HG02610 (cell line): Measurements from ENCODE around the gene USE1.
"Not testable (repeated sequence)": the region's sequence is repeated elsewhere in the genome, so short reads cannot be mapped to it uniquely, and the experiment has no call there.

Experiments used
- ATAC-seq: cut with Tn5 transposase; IDR thresholded peaks from one replicate; pipeline ENCODE4 v1.9.1; 2021; ENCODE audit warnings: mild to moderate bottlenecking, moderate library complexity; ENCODE audit not compliant: unreplicated experiment

The USE1 gene, protein sequence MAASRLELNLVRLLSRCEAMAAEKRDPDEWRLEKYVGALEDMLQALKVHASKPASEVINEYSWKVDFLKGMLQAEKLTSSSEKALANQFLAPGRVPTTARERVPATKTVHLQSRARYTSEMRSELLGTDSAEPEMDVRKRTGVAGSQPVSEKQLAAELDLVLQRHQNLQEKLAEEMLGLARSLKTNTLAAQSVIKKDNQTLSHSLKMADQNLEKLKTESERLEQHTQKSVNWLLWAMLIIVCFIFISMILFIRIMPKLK

DNA sequence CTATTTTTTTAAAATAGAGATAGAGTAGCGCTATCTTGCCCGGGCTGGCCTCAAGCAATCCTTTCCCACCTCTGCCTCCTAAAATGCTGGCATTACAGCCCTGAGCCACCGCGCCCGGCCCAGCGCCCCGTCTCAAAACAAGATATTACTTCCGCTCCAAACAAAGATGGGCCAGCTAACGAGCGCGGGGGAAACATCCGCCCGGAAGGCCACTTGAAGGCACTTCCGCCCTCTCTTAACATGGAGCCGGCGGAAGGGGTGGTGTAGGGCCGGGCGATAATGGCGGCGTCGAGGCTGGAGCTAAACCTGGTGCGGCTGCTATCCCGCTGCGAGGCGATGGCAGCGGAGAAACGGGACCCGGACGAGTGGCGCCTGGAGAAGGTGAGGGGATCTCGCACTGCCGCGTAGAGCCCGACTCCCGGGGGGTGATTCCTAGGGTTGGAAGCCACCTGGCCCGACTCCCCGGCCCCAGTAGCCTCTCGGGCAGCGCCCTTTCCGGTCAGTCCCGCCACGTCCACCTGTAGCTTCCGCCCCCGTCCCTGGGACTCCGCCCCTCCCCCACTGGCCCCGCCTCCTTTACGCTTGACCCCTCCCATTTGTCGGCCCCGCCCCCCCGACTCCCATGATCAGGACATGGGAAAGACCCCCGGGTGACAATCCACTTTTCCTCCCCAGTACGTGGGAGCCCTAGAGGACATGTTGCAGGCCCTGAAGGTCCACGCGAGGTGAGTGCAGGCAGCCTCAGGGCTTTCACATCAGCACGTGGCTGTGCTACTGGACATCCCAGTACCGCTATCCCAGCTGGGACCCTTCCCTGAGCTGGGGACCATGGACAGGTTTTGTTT is at the start of gene USE1:
Gene USE1, plus strand, starts transcription at position 231 of the 845 bp plus-strand sequence. Its CDS starts 49 bp downstream, at position 280.
- peak; percentile 72 for ATAC-seq

DNA sequence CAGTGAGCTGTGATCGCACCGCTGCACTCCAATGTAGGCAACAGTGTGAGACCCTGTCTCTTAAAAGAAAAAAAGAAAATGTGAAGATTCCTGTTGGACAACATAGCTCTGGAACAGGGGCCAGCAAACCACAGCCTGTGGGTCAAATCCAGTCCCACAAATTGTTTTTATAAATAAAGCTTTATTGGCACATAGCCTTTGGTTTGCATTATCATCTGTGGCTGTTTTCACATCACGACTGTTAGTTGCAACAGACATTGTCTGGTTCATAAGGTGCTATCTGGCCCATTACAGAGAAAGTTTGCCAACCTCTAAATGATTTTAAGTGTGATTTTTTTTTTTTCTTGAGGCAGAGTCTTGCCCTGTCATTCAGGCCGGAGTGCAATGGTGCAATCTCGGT is 49.4 kb upstream of the USE1 start:
- ATAC-seq: no peak

DNA sequence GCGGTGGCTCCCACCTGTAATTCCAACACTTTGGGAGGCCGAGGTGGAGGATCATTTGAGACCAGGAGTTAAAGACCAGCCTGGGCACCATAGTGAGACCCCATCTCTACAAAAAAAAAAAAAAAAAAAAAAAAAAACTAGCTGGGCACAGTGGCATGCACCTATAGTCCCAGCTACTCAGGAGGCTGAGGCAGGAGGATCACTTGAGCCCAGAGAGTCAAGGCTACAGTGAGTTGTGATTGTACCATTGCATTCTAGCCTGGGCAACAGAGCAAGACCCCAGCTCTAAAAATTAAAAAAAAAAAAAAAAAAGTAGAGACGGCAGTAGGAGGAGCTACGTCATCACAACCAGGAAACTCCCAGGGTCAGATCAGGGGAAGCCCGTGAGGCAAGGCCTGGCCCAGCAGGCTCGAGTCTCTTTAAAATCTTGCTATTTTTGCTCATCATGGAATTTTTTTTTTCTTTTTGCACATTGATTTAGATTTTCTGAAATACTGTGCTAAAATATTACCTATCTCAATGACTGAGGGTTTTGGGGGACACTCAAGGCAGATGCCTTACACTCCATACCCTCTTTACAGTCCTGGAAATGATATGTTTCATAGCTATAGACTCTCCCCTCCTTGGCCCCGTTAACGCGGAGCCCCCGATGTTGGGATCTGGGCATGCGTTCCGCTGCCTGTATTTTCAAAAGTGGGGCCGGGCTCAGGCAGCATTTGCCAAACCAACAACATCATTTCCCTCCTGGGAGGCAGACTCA is 44.4 kb upstream of the USE1 start:
- no peak for ATAC-seq

DNA sequence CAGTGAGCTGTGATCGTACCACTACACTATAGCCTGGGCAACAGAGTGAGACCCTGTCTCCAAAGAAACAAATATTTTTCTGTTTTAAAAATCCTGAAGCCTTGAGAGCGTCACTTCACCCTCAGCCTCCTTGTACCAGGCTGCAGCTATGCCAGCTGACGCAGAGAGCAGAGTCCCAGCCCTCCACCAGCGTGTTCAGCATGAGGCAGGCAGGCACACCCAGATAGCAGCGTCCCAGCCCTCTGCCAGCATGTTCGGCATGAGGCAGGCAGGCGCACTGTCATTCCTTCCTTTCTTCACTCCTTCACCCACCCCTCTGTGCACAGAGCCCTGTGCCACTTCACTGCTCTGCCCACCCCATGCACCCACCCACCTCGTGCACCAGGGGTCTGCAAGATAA is 43.3 kb upstream of the USE1 start:
- ATAC-seq: no peak

DNA sequence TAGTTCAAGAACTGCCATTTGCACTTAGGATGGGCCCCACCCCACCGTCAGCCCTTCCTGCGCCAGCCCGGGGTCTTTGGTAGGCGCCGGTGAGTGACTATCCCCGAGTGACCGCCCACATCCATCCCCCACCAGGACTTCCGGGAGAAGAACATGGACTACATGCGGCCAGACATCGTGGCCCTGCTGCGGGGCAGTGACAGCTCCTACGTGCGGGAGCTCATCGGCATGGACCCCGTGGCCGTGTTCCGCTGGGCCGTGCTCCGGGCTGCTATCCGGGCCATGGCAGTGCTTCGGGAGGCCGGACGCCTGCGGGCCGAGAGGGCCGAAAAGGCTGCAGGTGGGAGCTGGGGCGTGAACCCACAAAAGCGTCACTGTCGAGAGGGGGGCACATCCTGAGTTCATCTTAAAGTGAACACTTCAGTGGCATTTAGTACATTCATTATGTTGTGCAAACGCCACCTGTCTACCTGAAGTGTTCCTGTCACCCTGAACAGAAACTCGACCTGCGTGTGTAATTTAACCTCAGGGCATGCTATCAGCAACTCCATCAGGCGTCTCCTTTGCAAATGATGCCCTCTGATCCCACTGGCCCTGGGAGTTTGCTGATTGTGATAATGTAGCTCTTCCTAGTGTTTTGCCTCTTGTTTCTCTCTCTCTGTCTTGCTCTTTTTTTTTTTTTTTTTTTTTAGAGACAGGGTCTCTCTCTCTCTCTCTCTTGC is 42.4 kb upstream of the USE1 start:
- ATAC-seq: no peak

DNA sequence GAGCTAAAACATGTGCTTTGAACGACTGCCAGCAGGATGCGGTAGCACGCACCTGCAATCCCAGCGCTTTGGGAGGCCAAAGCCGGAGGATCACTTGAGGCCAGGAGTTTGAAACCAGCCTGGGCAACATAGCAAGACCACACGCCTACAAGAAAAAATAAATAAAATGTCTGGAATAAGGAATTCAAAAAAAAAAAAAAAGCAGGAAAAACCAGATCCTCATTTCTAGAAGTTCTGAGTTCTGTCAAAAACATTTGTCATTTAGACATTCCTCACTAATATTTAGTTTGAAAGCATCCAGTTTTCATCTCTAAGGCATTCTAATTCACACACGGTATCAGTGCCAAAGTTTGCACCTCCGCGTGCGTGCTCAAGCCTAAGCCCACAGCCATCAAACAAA is 36.9 kb upstream of the USE1 start:
- no peak for ATAC-seq

DNA sequence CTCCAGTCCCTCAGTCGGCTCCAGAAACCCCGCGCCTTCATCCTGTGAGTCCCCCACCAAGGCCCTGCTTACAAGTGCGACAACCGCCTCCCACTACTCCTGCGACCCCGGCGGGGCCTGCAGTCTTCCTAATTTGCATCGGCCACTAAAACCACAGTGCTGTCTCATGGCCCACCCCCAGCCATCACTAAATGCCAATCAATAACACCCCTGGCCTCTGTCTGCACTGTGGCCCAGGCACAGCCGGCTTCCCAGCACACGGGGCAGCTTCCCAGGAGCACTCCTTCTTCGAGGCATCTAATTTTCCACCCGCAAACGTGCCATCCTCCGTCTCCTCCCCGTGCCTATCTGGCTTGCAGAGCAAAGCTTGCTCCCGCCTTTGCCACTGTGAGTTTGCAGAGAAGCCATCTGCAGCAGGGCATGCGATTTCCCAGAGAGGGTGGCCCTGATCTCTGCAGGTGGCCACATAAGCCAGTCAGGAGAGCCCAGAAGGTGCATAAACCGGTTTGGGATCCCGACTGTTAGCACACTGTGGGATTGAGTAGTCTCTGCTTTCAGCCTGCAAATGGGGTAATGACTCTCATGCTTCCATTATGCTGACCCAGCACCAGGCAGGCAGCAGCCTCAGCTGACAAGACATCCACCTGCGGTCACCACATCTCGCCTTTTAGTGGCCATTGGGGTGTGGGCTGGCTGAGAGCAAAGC is 34.0 kb upstream of the USE1 start:
- ATAC-seq: no peak

DNA sequence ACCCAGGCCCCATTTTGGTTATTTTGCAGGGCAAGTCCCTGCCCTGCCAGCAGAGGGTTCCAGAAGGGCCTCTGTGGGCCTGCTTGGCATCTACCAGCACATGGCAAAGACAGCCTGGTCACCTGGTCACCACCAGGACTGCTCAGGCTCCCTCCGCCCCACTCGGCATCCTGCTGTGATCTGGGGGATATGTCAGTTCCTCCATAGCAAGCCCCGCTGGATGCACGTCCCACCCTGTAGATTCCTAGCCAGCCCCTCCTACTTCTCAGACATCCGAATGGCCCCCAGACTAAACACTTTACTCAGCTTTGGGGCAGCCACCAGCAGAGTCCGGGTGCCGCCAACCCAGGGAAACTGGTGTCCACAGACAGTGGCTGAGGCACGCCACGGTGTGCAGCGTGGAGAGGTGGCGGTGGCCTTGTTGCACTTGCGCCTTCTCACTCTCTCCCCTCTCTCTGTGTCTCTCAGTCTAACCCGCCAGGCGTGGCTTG is 31.8 kb upstream of the USE1 start:
- ATAC-seq: peak; percentile 15

DNA sequence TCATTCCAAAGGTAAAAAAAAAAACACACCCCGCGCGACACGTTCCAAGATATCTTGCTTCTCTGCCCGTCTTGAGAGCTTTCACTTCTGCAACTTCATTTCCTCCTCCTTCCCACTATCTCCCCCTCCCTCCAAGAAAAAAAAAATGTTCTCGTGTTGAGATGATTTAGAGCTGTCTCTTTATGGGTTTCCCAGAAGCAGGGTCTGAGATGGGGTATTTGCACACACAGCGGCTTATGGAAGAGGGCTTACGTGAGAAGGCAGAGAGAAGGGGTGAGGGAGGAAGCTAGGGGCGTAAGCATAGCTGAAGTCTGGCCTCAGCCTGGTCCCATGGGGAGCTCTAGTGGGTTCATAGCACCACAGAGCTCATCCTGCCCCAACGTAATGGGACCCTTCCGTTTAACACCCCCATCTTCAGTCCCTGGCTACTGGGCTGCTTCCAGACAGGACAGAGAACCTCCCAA is 31.3 kb upstream of the USE1 start:
- ATAC-seq: peak; percentile 74

DNA sequence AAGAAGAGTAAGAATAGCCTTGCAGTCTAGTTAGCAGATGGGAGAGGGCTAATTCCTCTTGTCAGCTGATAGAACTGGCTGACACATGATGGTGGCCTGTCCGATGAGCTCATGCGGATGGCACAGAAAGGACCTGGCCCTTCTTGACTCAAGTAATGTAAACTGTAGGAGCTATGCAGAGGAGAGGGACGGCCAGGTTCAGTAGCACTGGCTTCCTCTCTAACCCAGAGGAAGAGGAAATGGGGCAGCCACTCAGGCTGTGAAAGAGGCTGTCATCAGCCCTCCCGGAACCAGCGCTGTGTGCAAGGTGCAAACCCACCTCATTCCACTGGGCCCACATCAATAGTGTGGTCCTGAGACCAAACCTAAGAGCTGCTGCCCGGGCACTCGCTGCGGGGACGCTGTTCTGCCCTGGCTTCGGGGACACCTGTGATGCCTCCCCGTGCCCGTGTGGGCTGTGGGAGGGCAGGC is 30.8 kb upstream of the USE1 start:
- peak; percentile 29 for ATAC-seq

DNA sequence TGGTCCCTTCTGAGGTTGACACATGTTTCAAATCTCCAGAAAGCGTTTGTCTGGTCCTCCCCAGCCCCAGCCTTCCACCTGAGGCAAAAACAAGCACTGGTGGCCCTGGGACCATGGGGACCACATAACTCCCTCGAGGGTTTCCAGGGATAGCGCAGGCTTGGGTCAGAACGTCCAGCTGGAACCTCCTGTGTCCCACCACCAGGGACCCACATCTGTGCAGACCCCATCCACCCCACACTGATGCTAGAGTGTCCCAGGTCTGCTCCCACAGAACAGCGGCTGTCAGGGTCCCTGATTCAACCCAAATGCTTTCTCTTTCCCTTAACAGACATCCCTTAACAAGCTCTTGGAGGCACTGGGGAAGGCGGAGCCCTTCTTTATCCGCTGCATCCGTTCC is 29.6 kb upstream of the USE1 start:
- no peak for ATAC-seq

DNA sequence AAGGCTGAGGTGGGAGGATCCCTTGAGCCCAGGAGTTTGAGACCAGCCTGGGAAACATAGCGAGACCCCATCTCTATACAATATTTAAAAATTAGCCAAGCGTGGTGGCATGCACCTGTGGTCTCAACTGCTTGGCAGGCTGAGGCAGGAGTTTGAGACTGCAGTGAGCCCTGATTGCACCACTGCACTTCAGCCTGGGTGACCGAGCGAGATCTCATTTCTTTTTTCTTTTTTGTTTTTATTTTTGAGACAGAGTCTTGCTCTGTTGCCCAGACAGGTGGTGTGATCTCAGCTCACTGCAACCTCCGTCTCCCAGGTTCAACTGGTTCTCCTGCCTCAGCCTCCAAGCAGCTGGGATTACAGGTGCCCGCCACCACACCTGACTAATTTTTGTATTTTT is 23.4 kb upstream of the USE1 start:
- ATAC-seq: not testable (repeated sequence)

DNA sequence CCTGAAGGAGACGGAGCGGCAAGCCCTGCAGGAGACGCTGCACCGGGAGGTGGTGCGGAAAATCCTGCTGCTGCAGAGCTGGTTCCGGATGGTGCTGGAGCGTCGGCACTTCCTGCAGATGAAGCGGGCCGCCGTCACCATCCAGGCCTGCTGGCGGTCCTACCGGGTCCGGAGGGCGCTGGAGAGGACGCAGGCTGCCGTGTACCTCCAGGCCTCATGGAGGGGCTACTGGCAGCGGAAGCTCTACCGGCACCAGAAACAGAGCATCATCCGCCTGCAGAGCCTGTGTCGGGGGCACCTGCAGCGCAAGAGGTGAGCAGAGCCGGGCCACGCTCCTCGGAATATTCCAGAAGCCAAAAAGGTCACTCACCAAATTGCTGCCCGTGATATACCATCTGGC is 22.4 kb upstream of the USE1 start:
- no peak for ATAC-seq

DNA sequence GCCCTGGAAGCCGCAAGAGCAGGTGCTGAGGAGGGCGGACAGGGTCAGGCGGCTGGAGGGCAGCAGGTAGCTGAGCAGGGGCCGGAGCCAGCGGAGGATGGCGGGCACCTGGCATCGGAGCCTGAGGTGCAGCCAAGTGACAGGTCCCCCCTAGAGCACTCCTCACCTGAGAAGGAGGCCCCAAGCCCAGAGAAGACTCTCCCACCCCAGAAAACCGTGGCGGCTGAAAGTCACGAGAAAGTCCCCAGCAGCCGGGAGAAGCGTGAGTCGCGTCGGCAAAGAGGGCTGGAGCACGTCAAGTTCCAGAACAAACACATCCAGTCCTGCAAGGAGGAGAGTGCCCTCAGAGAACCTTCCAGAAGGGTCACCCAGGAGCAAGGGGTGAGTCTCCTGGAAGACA is 20.5 kb upstream of the USE1 start:
- no peak for ATAC-seq

DNA sequence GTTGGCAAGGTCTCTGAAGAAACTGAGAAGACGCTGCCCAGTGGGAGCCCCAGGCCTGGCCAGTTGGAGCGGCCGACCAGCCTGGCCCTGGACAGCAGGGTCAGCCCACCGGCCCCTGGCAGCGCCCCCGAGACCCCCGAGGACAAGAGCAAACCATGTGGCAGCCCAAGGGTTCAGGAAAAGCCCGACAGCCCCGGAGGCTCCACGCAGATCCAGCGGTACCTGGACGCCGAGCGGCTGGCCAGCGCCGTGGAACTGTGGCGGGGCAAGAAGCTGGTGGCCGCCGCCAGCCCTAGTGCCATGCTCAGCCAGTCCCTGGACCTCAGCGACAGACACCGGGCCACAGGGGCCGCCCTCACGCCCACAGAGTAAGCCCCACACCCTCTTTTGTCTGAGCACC is 20.1 kb upstream of the USE1 start:
- ATAC-seq: no peak

DNA sequence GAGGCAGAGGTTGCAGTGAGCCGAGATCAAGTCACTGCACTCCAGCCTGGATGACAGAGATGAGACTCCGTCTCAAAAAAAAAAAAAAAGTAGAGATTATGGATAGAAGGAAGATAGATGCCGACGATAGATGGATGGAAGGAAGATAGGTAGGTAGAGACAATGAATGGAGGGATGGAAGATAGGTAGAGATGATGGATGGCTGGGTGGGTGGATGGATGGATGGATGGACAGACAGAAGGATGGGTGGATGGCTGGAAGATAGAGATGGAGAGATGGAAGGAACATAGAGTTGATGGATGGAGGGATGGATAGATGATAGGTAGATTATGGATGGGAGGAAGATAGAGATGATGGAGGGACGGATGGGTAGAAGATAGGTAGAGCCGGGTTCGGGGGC is 18.5 kb upstream of the USE1 start:
- no peak for ATAC-seq

DNA sequence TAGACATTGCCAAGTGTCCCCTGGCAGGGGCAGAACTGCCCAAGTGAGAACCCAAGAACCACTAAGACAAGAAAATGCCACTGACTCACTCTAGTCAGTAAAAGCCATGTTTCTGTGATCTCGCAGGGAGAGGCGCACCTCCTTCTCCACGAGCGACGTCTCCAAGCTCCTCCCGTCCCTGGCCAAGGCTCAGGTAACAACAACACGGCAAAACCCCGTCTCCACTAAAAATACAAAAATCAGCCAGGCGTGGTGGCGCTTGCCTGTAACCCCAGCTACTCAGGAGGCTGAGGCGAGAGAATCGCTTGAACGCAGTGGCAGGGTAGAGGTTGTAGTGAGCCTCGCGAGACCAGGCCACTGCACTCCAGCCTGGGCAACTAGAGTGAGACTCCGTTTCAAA is 17.5 kb upstream of the USE1 start:
- no peak for ATAC-seq

DNA sequence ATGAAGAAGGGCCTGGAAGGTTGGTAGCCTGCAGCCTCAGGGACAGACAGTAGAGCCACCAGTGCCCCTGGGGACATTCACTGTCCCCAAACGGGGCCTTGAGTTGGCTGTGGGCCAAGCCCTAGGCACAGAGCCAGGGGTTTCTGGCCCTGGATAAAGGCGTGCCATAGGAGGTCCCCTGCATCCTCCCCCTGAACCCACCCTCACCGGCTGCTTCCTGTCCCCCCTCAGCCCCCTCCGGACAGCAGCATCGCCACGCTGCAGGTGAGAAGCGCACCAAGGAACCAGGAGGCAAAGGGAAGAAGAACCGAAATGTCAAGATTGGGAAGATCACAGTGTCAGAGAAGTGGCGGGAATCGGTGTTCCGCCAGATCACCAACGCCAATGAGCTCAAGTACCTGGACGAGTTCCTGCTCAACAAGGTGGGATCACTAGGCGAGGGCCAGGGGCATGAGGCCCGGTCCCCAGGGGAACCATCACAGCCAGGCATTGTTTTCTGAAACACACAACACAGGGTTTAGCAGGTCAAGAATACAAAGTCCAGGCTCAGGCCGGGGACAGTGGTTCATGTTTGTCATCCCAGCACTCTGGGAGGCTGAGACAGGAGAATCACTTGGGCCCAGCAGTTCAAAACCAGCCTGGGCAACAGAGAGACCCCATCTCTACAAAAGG is 14.6 kb upstream of the USE1 start:
- no peak for ATAC-seq

DNA sequence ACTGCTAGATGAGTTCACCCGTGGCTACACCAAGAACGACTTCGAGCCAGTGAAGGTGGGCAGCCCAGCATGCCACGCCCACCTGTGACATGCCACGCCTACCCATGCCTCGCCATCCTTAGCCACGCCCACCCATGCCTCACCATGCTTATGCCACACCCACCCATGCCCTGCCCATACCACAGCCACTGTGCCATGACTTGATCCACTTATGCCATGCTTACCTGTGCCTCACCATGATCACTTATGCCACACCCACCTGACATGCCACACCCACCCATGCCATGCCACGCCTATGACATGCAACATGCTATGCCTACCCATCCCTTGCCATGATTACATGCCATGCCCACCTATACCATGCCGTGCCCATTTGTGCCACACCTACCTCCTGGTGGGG is 12.9 kb upstream of the USE1 start:
- ATAC-seq: no peak

DNA sequence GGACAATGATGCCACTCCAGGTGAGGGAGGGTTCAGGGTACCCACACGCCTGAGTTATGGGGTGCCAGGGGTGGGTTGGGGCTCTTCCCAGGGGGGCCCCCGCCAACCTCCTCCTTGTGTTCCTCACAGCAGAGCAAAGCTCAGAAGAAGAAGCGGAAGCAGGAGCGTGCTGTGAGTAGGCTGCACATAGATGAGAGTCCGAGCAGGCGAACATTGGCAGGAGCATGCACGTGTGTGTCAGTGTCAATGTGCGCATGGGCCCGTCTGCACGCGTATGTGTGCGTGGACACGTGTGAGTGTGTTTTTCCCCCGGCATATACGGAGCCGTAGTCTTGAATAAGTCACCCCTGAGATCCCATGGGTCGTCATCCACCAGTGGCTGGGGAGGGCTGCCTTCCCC is 12.4 kb upstream of the USE1 start:
- ATAC-seq: no peak
